PC-9 (cell line): ENCODE data around the gene PLXNA1. TPM values are rescaled to one million over a fixed set of nuclear protein-coding genes. Genes with fewer than 3 reads are reported as not detected.

Source experiments
- BruUV-seq: library from RNA; stranded (reverse); fragments of 400-500 nt; replicated peaks from 2 replicates; lab custom pipeline; 2021; lab: Mats Ljungman, UMichigan
- CTCF ChIA-PET: fragments of 300-600 bp; sonication (Branson Sonifier 250); formaldehyde crosslinking; loops from one replicate; lab custom pipeline; 2022; ENCODE audit warnings: antibody characterized with exemption; lab: Charles Lee
- POLR2A ChIA-PET: fragments of 300-600 bp; sonication (Branson Sonifier 250); formaldehyde crosslinking; loops from one replicate; lab custom pipeline; 2022; ENCODE audit warnings: antibody characterized with exemption; ENCODE audit not compliant: unreplicated experiment; lab: Charles Lee
- DNase-seq, 2 experiments: peaks; one replicate each; pipeline versions ENCODE4 v3.0.0 to v3.0.0-alpha.2; 2015 to 2022; ENCODE audit warnings: mixed read lengths in 1 of 2
- H2AFZ ChIP-seq: fragments of 200-600 bp; sonication (generic); 2 replicates; pipeline ENCODE4 v1.8.1; 2017; ENCODE audit warnings: antibody characterized with exemption
- H3F3A ChIP-seq: fragments of 200-600 bp; sonication (generic); 2 replicates; pipeline ENCODE4 v1.8.1; 2017; ENCODE audit warnings: antibody characterized with exemption, mild to moderate bottlenecking, low read depth; ENCODE audit not compliant: insufficient read depth
- H3K27ac ChIP-seq: fragments of 200-600 bp; sonication (generic); 2 replicates; pipeline ENCODE4 v1.6.1; 2016; ENCODE audit warnings: mixed run types
- H3K27me3 ChIP-seq: fragments of 200-600 bp; sonication (generic); 2 replicates; pipeline ENCODE4 v1.6.1; 2016; ENCODE audit warnings: low read depth, mixed run types; ENCODE audit not compliant: insufficient read depth
- H3K36me3 ChIP-seq: fragments of 200-600 bp; sonication (generic); 2 replicates; pipeline ENCODE4 v1.6.1; 2016; ENCODE audit warnings: low read depth, mixed run types
- H3K4me1 ChIP-seq: fragments of 200-600 bp; sonication (generic); replicated peaks from 2 replicates; pipeline ENCODE4 v1.6.1; 2016; ENCODE audit warnings: mixed run types; ENCODE audit not compliant: insufficient read depth
- H3K4me2 ChIP-seq: fragments of 200-600 bp; sonication (generic); 2 replicates; pipeline ENCODE4 v1.6.1; 2017; ENCODE audit warnings: mixed run types
- H3K4me3 ChIP-seq: fragments of 200-600 bp; sonication (generic); 2 replicates; pipeline ENCODE4 v1.6.1; 2016; ENCODE audit warnings: mixed run types
- H3K79me2 ChIP-seq: fragments of 200-600 bp; sonication (generic); 2 replicates; pipeline ENCODE4 v1.6.1; 2017; ENCODE audit warnings: low read depth, mixed run types
- H3K9me2 ChIP-seq: fragments of 200-600 bp; sonication (generic); 2 replicates; pipeline ENCODE4 v1.8.1; 2017; ENCODE audit warnings: mild to moderate bottlenecking; ENCODE audit not compliant: insufficient read depth
- H3K9me3 ChIP-seq: fragments of 200-600 bp; sonication (generic); 2 replicates; pipeline ENCODE4 v1.8.1; 2016; ENCODE audit warnings: low read depth; ENCODE audit not compliant: insufficient read depth
- H4K20me1 ChIP-seq: fragments of 200-600 bp; sonication (generic); 2 replicates; pipeline ENCODE4 v1.8.1; 2017; ENCODE audit not compliant: insufficient read depth
- EZH2 ChIP-seq: fragments of 200-600 bp; sonication (generic); IDR thresholded peaks from 2 replicates; pipeline ENCODE4 v1.8.0; 2017; ENCODE audit warnings: antibody characterized with exemption, low read depth
- intact Hi-C: fragments of 100-400 bp; cut with micrococcal nuclease; formaldehyde crosslinking; loops from one replicate; pipeline ENCODE4 v1.10.0; 2022; ENCODE audit not compliant: unreplicated experiment
- total RNA-seq: library from RNA; stranded (reverse); gene quantifications from 2 replicates; pipeline ENCODE4 v1.2.3, GENCODE V29; 2021
- TF ChIP-seq, protein P1 (sequence below): fragments of 200-600 bp; sonication (generic); conservative IDR thresholded peaks from 2 replicates; pipeline ENCODE4 v1.6.1; 2017; ENCODE audit warnings: mixed run types, antibody characterized with exemption, mild to moderate bottlenecking, moderate library complexity

Gene PLXNA1
- total RNA-seq, 1 experiment from 2014 or later, result 88.2 TPM

- intact Hi-C loops, result no loop called here
- CTCF ChIA-PET, result no interaction called here
- DNase-seq, result no peak
- no peak overlapping the region for H2AFZ ChIP-seq
- H3K36me3 ChIP-seq, result no peaks in the 10 kb centered on the region
- H3K79me2 ChIP-seq, result no peaks in the 10 kb centered on the region
- POLR2A ChIA-PET, result no interaction called here
- H3K9me2 ChIP-seq, result no peaks in the 10 kb centered on the region
- H3K4me3 ChIP-seq, result no peak overlapping the region
- TF ChIP-seq EZH2, result no peak
- TF ChIP-seq, protein P1, sequence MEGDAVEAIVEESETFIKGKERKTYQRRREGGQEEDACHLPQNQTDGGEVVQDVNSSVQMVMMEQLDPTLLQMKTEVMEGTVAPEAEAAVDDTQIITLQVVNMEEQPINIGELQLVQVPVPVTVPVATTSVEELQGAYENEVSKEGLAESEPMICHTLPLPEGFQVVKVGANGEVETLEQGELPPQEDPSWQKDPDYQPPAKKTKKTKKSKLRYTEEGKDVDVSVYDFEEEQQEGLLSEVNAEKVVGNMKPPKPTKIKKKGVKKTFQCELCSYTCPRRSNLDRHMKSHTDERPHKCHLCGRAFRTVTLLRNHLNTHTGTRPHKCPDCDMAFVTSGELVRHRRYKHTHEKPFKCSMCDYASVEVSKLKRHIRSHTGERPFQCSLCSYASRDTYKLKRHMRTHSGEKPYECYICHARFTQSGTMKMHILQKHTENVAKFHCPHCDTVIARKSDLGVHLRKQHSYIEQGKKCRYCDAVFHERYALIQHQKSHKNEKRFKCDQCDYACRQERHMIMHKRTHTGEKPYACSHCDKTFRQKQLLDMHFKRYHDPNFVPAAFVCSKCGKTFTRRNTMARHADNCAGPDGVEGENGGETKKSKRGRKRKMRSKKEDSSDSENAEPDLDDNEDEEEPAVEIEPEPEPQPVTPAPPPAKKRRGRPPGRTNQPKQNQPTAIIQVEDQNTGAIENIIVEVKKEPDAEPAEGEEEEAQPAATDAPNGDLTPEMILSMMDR, result no peak
- peaks cover 8% of the 10 kb centered on the region for H3F3A ChIP-seq
- no peak overlapping the region for H3K4me2 ChIP-seq
- no peaks in the 10 kb centered on the region for H3K27me3 ChIP-seq
- H3K9me3 ChIP-seq, result no peaks in the 10 kb centered on the region
- no peaks in the 10 kb centered on the region for H4K20me1 ChIP-seq
- no peak overlapping the region for H3K27ac ChIP-seq
- H3K4me1 ChIP-seq, result peaks cover 20% of the 10 kb centered on the region
- BruUV-seq, result no TSS peak
Observed at GRCh38 chr3:126977821-126978220, 5.1 kb upstream of the PLXNA1 start.

- Histone ChIP-seq H3K79me2 (no peaks in the 10 kb centered on the region), H4K20me1 (no peaks in the 10 kb centered on the region), H3K4me1 (peaks cover 20% of the 10 kb centered on the region), H3K4me2 (no peak overlapping the region), H3K4me3 (no peak overlapping the region), H3K36me3 (no peaks in the 10 kb centered on the region), H3K27ac (no peak overlapping the region), H3F3A (peaks cover 8% of the 10 kb centered on the region), H3K9me2 (no peaks in the 10 kb centered on the region), H3K9me3 (no peaks in the 10 kb centered on the region), H2AFZ (no peak overlapping the region), H3K27me3 (no peaks in the 10 kb centered on the region)
- DNase-seq, result no peak
- POLR2A ChIA-PET, result no interaction called here
- CTCF ChIA-PET, result no interaction called here
- no TSS peak for BruUV-seq
- intact Hi-C loops, result no loop called here
- TF ChIP-seq, protein P1, result no peak
- no peak for TF ChIP-seq EZH2
Observed at GRCh38 chr3:126978291-126978690, 4.6 kb upstream of the PLXNA1 start.

DNA sequence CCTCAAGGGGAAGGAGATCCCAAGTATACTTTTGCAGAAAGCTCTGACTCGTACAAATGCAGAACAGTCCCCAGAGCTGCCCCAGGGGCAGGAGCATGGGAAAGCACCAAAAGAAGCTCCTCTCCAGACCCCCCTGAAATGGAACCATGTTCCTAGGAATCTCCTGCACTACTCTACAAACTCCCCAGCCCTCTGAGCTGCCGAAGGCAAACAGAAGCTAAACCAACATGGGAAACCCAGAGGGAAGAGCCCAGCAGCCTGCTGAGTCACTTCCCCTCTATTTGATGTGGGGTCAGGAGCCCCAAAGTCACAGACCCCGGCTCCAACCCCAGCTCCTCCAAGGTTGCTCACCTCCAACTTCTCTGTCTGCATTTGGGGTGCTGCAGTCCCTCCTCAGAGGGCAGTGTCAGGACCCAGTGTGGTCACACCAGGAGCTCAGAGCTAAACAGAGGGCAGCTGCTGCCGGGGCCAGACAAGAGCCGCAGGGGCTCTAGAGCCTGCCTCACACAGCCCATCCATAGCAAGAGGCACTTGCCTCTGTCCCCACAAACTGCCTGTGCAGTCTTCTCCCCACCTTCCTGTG lies 3.8 kb upstream of the PLXNA1 start:
- intact Hi-C loops, result no loop called here
- Histone ChIP-seq H3K27me3 (no peaks in the 10 kb centered on the region), H3K9me2 (no peaks in the 10 kb centered on the region), H3F3A (peaks cover 8% of the 10 kb centered on the region), H3K9me3 (no peaks in the 10 kb centered on the region), H2AFZ (no peak overlapping the region), H3K4me2 (peak overlapping the region; percentile 4; the same call in 1 of the 2 replicates), H3K27ac (no peak overlapping the region), H4K20me1 (0 out of 2 replicates have a peak, but pooled peaks cover under 1% of the 10 kb centered on the region), H3K4me3 (no peak overlapping the region), H3K36me3 (no peaks in the 10 kb centered on the region), H3K4me1 (peaks cover 20% of the 10 kb centered on the region), H3K79me2 (peaks cover 6% of the 10 kb centered on the region)
- DNase-seq, result no peak
- no TSS peak for BruUV-seq
- no peak for TF ChIP-seq EZH2
- TF ChIP-seq, protein P1, result no peak
- ChIA-PET CTCF (interaction anchor here (0.6 to 1.3 kb wide), 2 partner anchors 31 to 299 kb away, joined by 3 read pairs; no protein-coding TSS in a partner anchor), POLR2A (interaction anchor here (0.7 to 0.9 kb wide), 2 partner anchors 35 to 226 kb away, joined by 3 to 5 read pairs; no protein-coding TSS in a partner anchor)
